ENCODE results near the gene PDE6B.

- no peak for TF ChIP-seq CTCF (conservative IDR thresholded peaks at IDR 0.05; ENCODE audit: low read depth in 2 of 2)
- TF ChIP-seq REST (IDR thresholded peaks at IDR 0.05; ENCODE audit: unreplicated experiment): no peak
- no peak for TF ChIP-seq EZH2 (IDR thresholded peaks at IDR 0.05; ENCODE audit: low read depth, unreplicated experiment)
- TF ChIP-seq EZH2phosphoT487 (IDR thresholded peaks at IDR 0.05; ENCODE audit: unreplicated experiment): no peak
- no peak for TF ChIP-seq JUNB (IDR thresholded peaks at IDR 0.05; ENCODE audit: unreplicated experiment)
- TF ChIP-seq ZNF331 (CRISPR knock-in tag; IDR thresholded peaks at IDR 0.05; ENCODE audit: low read depth): no peak
- TF ChIP-seq POLR2AphosphoS5 (IDR thresholded peaks at IDR 0.05; ENCODE audit: low read depth): no peak
- no peak for TF ChIP-seq ZNF462 (CRISPR knock-in tag; IDR thresholded peaks at IDR 0.05)
- no peak for TF ChIP-seq NANOG (IDR thresholded peaks at IDR 0.05; ENCODE audit: borderline replicate concordance)
- TF ChIP-seq CREB1 (CRISPR knock-in tag; IDR thresholded peaks at IDR 0.05; ENCODE audit: low read depth): no peak
- no peak for TF ChIP-seq ETS1 (IDR thresholded peaks at IDR 0.05)
- no peak for TF ChIP-seq ZNF114 (CRISPR knock-in tag; IDR thresholded peaks at IDR 0.05)
- TF ChIP-seq STAT1 (IDR thresholded peaks at IDR 0.05; ENCODE audit: unreplicated experiment): no peak
These were observed 41.6 kb upstream of the PDE6B start for GRCh38 chr4:583820-584219.

All from GM23338 (cell line).